ENCODE results near the gene CHAF1A.

The CHAF1A gene

GRCh38 chr19:4455719-4456475, 53.5 kb downstream of the CHAF1A start:
- H3K27me3 Mint-ChIP-seq (ENCODE audit: low read depth, poor library complexity) = peaks cover 6% of the 10 kb centered on the region
- peak; percentile 52 for DNase-seq
- peaks cover 42% of the 10 kb centered on the region for H3K4me1 Mint-ChIP-seq
- H3K27ac Mint-ChIP-seq = peak overlapping the region; percentile 91
- TF ChIP-seq, protein P1, sequence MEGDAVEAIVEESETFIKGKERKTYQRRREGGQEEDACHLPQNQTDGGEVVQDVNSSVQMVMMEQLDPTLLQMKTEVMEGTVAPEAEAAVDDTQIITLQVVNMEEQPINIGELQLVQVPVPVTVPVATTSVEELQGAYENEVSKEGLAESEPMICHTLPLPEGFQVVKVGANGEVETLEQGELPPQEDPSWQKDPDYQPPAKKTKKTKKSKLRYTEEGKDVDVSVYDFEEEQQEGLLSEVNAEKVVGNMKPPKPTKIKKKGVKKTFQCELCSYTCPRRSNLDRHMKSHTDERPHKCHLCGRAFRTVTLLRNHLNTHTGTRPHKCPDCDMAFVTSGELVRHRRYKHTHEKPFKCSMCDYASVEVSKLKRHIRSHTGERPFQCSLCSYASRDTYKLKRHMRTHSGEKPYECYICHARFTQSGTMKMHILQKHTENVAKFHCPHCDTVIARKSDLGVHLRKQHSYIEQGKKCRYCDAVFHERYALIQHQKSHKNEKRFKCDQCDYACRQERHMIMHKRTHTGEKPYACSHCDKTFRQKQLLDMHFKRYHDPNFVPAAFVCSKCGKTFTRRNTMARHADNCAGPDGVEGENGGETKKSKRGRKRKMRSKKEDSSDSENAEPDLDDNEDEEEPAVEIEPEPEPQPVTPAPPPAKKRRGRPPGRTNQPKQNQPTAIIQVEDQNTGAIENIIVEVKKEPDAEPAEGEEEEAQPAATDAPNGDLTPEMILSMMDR (IDR thresholded peaks at IDR 0.05) = no peak
- H3K9me3 Mint-ChIP-seq = no peaks in the 10 kb centered on the region
- peaks cover 1% of the 10 kb centered on the region for H3K36me3 Mint-ChIP-seq (ENCODE audit: low read depth)
- peak overlapping the region; percentile 89 for H3K4me3 Mint-ChIP-seq

DNA sequence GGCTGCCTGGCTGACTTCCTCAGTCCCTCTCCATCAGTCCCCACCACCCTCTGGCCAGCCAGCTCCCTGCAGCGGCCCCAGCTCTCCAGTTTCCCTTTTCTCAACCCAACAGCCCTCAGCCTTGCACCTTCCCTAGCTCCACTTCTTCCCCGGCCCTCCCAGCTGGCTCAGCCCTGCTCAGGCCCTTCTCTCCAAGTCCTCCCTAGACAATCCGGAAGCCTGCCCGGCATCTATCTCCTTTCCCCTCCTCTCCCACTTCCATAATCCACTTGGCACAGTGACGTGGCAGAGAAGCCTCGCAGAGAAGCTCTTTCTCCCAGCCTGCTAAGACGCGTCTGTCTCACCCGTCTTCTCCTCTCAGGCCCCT, 54.0 kb downstream of the CHAF1A start:
- TF ChIP-seq, protein P1 (IDR thresholded peaks at IDR 0.05) = no peak
- Mint-ChIP-seq H3K36me3 (ENCODE audit: low read depth) (no peaks in the 10 kb centered on the region), H3K27ac (peak overlapping the region; percentile 91), H3K9me3 (no peaks in the 10 kb centered on the region), H3K4me3 (peak overlapping the region; percentile 89), H3K4me1 (peaks cover 41% of the 10 kb centered on the region), H3K27me3 (ENCODE audit: low read depth, poor library complexity) (peaks cover 10% of the 10 kb centered on the region)
- peak; percentile 41 for DNase-seq

DNA sequence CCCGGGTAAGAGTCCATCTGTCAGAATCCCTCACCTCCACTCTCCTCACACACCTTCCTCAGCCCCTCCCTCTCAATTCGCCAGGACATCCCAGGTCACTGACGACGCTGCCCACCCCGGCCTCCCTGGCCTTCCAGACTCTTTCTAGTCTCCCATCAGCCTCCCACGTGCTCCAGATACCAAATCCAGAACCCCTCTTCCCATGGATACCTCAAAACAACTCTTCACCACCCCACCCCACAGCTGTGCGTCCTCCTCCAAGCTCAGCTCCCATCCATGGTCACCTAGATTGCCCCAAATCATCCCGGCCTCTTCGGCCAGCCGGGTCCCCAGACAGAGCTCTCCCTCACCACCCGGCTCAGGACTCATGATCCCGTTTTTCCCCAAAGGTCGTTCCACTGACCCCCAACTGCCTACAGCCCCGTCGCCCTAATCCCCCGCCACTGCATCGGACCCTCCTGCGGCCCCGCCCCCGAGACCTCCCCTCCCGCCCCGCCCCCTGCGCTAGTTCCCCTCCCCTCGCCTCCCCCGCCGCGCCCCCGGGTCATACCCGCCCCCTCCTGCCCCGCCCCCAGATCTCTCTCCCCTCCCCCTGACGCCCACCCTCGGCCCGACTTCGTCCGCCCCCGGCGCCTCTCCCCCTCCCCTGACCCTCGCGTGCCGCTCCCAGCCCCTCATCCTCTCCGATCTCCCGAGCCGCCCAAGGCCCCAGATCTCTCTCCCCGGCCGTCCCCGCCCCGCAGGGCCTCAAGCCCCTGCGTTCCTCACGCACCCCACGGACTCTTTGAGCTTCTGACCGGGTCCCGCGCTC, 54.6 kb downstream of the CHAF1A start:
- Mint-ChIP-seq H3K4me1 (peaks cover 41% of the 10 kb centered on the region), H3K27ac (peak overlapping the region; percentile 96), H3K4me3 (peak overlapping the region; percentile 89), H3K27me3 (ENCODE audit: low read depth, poor library complexity) (peaks cover 10% of the 10 kb centered on the region), H3K36me3 (ENCODE audit: low read depth) (no peaks in the 10 kb centered on the region), H3K9me3 (no peaks in the 10 kb centered on the region)
- peak; percentile 83 for DNase-seq
- TF ChIP-seq, protein P1 (IDR thresholded peaks at IDR 0.05) = no peak

- Mint-ChIP-seq H3K9me3 (no peaks in the 10 kb centered on the region), H3K27ac (peak within 1 kb of the TSS; percentile 98), H3K4me1 (peaks cover 41% of the 10 kb centered on the region), H3K4me3 (peak within 1 kb of the TSS; percentile 89), H3K36me3 (ENCODE audit: low read depth) (no peaks in the 10 kb centered on the region), H3K27me3 (ENCODE audit: low read depth, poor library complexity) (peaks cover 10% of the 10 kb centered on the region)
- TF ChIP-seq, protein P1 (IDR thresholded peaks at IDR 0.05) = no peak
- DNase-seq = peak; percentile 97
These were observed 55.4 kb downstream of the CHAF1A start, which contains the start of gene UBXN6 for GRCh38 chr19:4457654-4458395. Gene UBXN6 (minus strand): TSS chr19:4457794. CDS start chr19:4457697, 97 bp downstream.

- H3K4me1 Mint-ChIP-seq = no peaks in the 10 kb centered on the region
- no peak overlapping the region for H3K27ac Mint-ChIP-seq
- DNase-seq = no peak
- no peak overlapping the region for H3K4me3 Mint-ChIP-seq
- peaks cover 3% of the 10 kb centered on the region for H3K9me3 Mint-ChIP-seq
- no peaks in the 10 kb centered on the region for H3K36me3 Mint-ChIP-seq (ENCODE audit: low read depth)
- TF ChIP-seq, protein P1 (IDR thresholded peaks at IDR 0.05) = no peak
- H3K27me3 Mint-ChIP-seq (ENCODE audit: low read depth, poor library complexity) = peaks cover 17% of the 10 kb centered on the region
These were observed 62.6 kb downstream of the CHAF1A start for GRCh38 chr19:4464815-4465581.
